Kidney (tissue), 14 donors: ENCODE data around the gene HSD17B8. TPM values are rescaled to one million over a fixed set of nuclear protein-coding genes. Genes with fewer than 3 reads are reported as not detected.

Experiments used
- DNase-seq, 5 donors: peaks; one replicate each; pipeline ENCODE4 v3.0.0-alpha.2; 2013 to 2020
- FAIRE-seq: peaks from 2 replicates; lab custom pipeline; 2012; peaks lifted over from hg19 to GRCh38; lab: Jason Lieb, UNC
- H3K27ac ChIP-seq, 2 donors: one replicate each; pipeline ENCODE4 v1.7.0; 2013; ENCODE audit warnings: low read depth in 2 of 2, low read length in 2 of 2, inconsistent platforms in 1 of 2
- H3K27me3 ChIP-seq: one replicate; pipeline ENCODE4 v1.7.1; 2013; ENCODE audit warnings: low read length, inconsistent platforms; ENCODE audit not compliant: control insufficient read depth, insufficient read depth
- H3K36me3 ChIP-seq, 3 donors: one replicate each; pipeline versions ENCODE4 v1.7.0 to v1.7.1; 2013; ENCODE audit warnings: low read length in 3 of 3, control low read depth in 1 of 3, inconsistent platforms in 1 of 3; ENCODE audit not compliant: insufficient read depth in 3 of 3, control insufficient read depth in 2 of 3
- H3K4me1 ChIP-seq, 3 donors: one replicate each; pipeline versions ENCODE4 v1.7.0 to v1.7.1; 2013; ENCODE audit warnings: low read length in 3 of 3, inconsistent platforms in 1 of 3, low read depth in 1 of 3; ENCODE audit not compliant: control insufficient read depth in 2 of 3, insufficient read depth in 2 of 3
- H3K4me3 ChIP-seq, 3 donors: one replicate each; pipeline versions ENCODE4 v1.7.0 to v1.8.1; 2013; ENCODE audit warnings: low read length in 3 of 3, control low read depth in 1 of 3, inconsistent platforms in 1 of 3
- H3K9ac ChIP-seq, 3 donors: one replicate each; pipeline versions ENCODE4 v1.7.0 to v1.7.1; 2013; ENCODE audit warnings: low read length in 3 of 3, control low read depth in 1 of 3, inconsistent platforms in 1 of 3
- H3K9me3 ChIP-seq, 3 donors: one replicate each; pipeline versions ENCODE4 v1.7.0 to v1.7.1; 2013; ENCODE audit warnings: low read length in 3 of 3, control low read depth in 1 of 3, inconsistent platforms in 1 of 3; ENCODE audit not compliant: control insufficient read depth in 2 of 3, insufficient read depth in 1 of 3
- intact Hi-C: fragments of 100-400 bp; cut with DNase I; formaldehyde crosslinking; loops from one replicate; pipeline ENCODE4 v1.11.1; 2022
- polyA plus RNA-seq: library from polyadenylated mRNA; stranded (reverse); fragments of 350-450 nt; fragmentation: Illumina TruSeq; extraction: RNeasy Lipid Tissue Mini Kit (QIAGEN cat#74804); gene quantifications from one replicate; pipeline ENCODE4 v1.2.3, GENCODE V29; 2014; ENCODE audit warnings: low read depth, low replicate concordance; ENCODE audit not compliant: insufficient read depth
- total RNA-seq: library from RNA; stranded (reverse); fragmentation: NEBNext Ultra II Directional; extraction: Animal tissue kit (Norgen Biotek cat#: 25700); gene quantifications from one replicate; pipeline ENCODE4 v1.2.1, GENCODE V29; 2021
- TF ChIP-seq, protein P1 (sequence below): IDR thresholded peaks from 3 replicates; pipeline ENCODE4 v1.5.1; 2012; ENCODE audit warnings: mild to moderate bottlenecking, moderate library complexity, borderline replicate concordance; ENCODE audit not compliant: insufficient read depth; ENCODE audit errors: extremely low read depth
- donor health status: control.
- donor health status: control.
- donor health status: control.
- donor health status: control.
- donor health status: control.
- donor health status: DM: yes; HTN: yes; CAD: no.
- donor health status: Normal renal cell carcinoma (clear cell type).

Gene HSD17B8
- total and polyA plus RNA-seq, 2 donors from 2014 or later: 26.6 to 83.0 TPM

DNA sequence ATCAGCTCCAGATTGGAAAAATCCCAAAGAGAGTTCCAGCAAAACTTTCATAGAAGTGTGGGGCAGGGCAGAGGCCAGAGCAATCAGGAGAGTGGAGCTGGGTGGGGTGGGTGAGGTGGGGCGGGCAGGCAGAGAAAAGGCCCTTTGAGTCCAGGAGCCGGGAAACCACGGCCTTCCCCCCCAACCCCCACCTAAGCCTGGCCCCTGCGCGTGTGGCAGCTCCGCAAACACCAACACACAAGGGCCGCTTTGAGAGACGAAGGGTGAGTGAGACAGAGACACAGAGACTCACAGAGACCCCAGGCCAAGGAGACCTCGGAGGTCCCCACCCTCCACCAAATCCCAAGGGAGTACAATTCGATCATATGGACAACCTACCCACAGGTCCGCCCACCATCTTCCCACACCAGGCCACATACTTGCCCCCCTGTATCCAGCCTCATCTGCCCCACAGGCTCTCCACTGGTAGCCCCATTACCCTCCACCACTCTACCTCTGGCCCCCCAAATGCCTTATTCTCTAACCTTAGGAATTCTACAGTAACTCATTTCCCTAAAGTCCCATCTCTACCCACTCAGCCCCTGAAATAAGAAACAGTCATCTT is 13.8 kb upstream of the HSD17B8 start:
- H3K9me3 ChIP-seq: no peaks in the 10 kb centered on the region
- no peak overlapping the region for H3K4me3 ChIP-seq
- H3K9ac ChIP-seq: no peak overlapping the region
- intact Hi-C loops: no loop called here
- no peak overlapping the region for H3K27ac ChIP-seq
- H3K36me3 ChIP-seq: peaks cover 2 to 6% (median 5%) of the 10 kb centered on the region in 3 donors
- DNase-seq: peak in 1 of 5 donors; percentile 44
- no peak for FAIRE-seq
- peaks cover 0 to 4% (median 4%) of the 10 kb centered on the region in 3 donors for H3K4me1 ChIP-seq
- TF ChIP-seq, protein P1, sequence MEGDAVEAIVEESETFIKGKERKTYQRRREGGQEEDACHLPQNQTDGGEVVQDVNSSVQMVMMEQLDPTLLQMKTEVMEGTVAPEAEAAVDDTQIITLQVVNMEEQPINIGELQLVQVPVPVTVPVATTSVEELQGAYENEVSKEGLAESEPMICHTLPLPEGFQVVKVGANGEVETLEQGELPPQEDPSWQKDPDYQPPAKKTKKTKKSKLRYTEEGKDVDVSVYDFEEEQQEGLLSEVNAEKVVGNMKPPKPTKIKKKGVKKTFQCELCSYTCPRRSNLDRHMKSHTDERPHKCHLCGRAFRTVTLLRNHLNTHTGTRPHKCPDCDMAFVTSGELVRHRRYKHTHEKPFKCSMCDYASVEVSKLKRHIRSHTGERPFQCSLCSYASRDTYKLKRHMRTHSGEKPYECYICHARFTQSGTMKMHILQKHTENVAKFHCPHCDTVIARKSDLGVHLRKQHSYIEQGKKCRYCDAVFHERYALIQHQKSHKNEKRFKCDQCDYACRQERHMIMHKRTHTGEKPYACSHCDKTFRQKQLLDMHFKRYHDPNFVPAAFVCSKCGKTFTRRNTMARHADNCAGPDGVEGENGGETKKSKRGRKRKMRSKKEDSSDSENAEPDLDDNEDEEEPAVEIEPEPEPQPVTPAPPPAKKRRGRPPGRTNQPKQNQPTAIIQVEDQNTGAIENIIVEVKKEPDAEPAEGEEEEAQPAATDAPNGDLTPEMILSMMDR: no peak
- H3K27me3 ChIP-seq: peaks cover 4% of the 10 kb centered on the region

DNA sequence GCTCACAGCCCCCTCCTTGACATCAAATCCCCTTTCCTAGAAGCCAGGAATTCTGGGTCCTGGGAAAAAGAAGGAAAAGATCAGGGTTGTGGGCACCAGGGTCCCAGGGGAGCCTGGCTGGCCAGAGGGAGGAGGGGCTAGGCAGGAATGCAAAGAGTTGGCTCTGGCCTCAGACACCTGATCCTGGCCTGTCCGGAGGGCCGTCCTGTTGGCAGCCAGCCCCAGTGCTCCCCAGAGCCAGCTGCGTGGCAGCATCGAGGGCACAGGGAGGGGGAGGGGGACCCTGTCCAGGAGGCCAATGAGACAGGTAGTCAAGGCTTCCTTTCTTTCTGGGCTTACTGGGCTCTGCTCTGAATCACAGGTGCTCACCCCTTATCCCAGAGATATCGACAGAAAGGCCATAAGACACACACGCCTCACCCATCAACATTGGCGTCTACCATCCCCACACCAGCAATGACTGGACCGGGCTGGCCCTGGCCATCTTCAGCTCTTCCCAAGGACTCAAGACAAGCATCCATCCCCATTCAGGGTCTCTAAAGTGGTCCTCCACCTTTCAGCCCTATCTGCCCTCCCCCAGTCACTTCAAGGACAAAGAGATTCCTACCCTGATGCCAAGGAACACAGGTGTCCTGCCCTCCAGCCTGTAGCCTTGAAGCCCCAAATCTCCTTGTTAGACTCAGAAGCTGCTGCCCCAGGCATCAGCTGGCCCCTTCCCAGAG is 12.9 kb upstream of the HSD17B8 start:
- Histone ChIP-seq H3K27ac (no peak overlapping the region), H3K9me3 (no peaks in the 10 kb centered on the region), H3K9ac (no peak overlapping the region), H3K36me3 (peaks cover 6 to 14% (median 13%) of the 10 kb centered on the region in 3 donors), H3K27me3 (peaks cover 4% of the 10 kb centered on the region), H3K4me3 (no peak overlapping the region), H3K4me1 (peaks cover 0 to 4% (median 4%) of the 10 kb centered on the region in 3 donors)
- DNase-seq (peak in 2 of 5 donors; percentile 37 to 66), FAIRE-seq (no peak)
- TF ChIP-seq, protein P1: no peak
- intact Hi-C loops: no loop called here

DNA sequence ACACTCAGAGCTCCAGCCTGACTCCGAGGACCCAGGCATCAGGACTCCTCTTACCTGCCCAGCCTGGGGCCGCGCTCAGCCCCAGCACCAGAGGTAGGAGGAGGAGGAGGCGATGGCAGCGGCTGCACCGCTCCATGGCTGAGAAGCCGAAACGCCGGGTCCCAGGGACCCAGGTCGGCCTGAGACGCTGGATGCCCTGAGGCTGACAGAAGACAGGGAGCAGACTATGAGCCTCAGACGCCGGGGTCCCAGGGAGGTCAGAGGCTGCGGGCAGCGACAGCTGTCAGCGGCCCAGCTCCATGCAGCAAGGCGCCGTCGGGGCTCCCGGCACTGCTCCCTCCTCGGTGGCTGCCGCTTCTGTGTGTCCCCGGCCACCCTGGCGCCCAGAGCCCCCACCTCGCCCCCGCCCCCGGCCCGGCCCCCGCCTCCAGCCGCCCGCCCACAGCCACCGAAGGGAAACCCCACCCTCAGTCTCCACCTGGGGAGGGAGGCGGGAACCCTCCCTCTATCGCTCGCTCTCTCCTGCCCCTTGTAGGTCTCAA is 12.3 kb upstream of the HSD17B8 start, which contains the start of gene COL11A2:
TSS of gene COL11A2 (minus strand) at position 363 of the 542 bp plus-strand sequence. CDS start at position 136, 227 bp downstream.
- Histone ChIP-seq H3K9me3 (no peaks in the 10 kb centered on the region), H3K27me3 (peaks cover 4% of the 10 kb centered on the region), H3K4me1 (peaks cover 0 to 4% (median 4%) of the 10 kb centered on the region in 3 donors), H3K27ac (no peak within 1 kb of the TSS), H3K36me3 (peaks cover 9 to 18% (median 16%) of the 10 kb centered on the region in 3 donors), H3K9ac (no peak within 1 kb of the TSS), H3K4me3 (peak within 1 kb of the TSS in 1 of 3 donors; percentile 42)
- no peak for FAIRE-seq
- TF ChIP-seq, protein P1: no peak
- intact Hi-C loops: no loop called here
- DNase-seq: peak in 4 of 5 donors; percentile 29 to 72 (median 56)
